ENCODE results near the gene STAM.

Gene STAM

DNA sequence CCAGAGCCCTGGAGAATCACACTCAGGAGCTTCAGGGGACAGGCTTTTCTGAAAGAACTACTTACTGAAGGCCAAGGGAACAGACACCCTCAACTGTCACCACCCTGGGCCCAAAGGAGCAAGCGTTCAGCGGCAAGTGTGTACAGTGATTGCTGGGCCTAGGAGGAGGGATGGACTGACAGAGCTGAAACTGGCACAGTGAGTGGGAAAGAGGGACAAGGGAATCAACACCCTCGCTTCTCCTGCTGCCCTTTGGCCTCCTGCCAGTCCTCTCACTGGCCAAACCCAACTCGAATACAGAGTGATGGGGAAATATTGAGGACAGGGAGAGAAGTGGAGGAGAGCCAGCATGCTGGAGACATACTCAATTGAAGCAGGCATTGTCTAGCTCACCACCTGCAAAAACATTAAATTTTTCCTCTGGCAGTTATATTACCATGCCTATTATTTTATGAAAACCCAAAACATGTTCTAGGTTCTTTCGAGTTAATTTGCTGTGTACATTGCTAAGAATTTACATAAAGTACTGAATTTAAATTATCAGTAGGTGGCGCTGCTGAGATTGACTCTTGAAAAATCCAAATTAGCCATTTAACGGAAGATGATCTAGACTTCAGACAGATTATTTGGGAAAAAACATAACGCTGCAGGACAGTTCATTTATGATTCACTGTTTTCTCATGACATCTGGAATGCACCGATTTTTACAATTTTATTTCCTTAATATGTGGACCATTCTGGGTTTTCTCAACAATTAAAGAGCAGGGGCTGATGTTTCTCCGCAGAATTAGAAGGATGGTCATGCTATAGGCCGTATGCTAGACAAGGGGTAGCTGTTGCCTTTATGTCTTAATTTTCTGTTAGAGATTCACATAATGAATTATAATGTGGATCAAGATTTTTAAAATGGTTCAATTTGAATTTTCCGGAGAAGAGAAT, 93.3 kb downstream of the STAM start:
- Histone ChIP-seq H3K36me3 (ENCODE audit: insufficient read depth, low read length) (no peaks in the 10 kb centered on the region), H3K4me1 (ENCODE audit: insufficient read depth, low read length) (no peaks in the 10 kb centered on the region), H3K9me3 (ENCODE audit: control insufficient read depth, insufficient read depth, low read length) (no peaks in the 10 kb centered on the region), H3K9ac (ENCODE audit: low read depth, low read length) (no peak overlapping the region)

DNA sequence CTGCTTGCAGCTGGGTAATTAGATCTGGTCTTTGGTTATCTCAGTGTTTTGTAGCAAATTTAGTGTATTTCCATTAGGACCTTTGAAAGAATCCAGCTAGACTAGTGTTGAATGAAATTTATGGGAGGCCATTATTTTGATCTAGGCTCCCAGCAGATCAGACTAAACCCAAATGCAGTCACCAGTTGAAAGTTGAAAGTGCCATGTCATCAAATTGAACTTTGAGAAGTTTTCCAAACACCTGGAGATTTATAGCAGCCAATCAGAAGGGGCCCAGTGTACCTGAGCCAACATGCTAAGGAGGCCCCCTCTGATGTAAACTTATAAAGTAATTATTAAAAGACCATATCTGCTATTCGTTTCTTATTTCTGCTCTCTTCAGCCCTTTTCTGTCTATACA, 96.7 kb downstream of the STAM start:
- H3K36me3 ChIP-seq (ENCODE audit: insufficient read depth, low read length): no peaks in the 10 kb centered on the region
- no peaks in the 10 kb centered on the region for H3K4me1 ChIP-seq (ENCODE audit: insufficient read depth, low read length)
- no peak overlapping the region for H3K9ac ChIP-seq (ENCODE audit: low read depth, low read length)
- no peaks in the 10 kb centered on the region for H3K9me3 ChIP-seq (ENCODE audit: control insufficient read depth, insufficient read depth, low read length)

DNA sequence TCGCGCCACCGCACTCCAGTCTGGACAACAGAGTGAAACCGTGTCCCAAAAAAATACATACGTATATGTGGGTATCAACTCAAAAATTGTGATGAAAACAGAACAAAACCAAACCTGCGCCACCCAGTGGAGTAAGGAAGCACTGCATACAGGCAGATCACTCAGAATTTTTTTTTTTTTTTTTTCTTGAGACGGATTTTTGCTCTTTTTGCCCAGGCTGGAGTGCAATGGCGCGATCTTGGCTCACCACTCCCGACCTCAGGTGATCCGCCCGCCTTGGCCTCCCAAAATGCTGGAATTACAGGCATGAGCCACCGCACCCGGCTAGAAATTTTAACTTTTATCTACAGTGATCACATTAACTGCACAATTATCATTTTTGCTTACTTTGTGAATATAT, 99.0 kb downstream of the STAM start:
- no peaks in the 10 kb centered on the region for H3K36me3 ChIP-seq (ENCODE audit: insufficient read depth, low read length)
- H3K9me3 ChIP-seq (ENCODE audit: control insufficient read depth, insufficient read depth, low read length): no peaks in the 10 kb centered on the region
- no peaks in the 10 kb centered on the region for H3K4me1 ChIP-seq (ENCODE audit: insufficient read depth, low read length)
- H3K9ac ChIP-seq (ENCODE audit: low read depth, low read length): no peak overlapping the region; the same call in 1 of the 2 replicates

DNA sequence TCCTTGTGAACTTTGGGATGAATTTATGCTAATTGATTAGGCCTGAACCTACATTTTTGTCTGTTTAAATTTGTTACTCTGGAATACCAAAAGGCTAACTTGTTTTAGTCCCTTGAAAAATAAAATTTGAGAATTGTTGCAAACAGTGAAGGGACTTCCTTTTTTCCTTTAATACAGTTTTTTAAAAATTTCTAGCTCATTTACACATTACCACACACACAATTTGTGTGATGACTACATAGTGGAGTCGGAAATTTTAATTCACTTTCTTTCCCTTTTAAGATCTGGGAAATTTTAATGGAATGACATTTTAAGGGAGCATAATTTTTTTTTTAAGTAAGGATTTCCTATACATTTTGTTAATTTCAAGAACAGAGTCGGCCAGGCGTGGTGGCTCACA, 99.5 kb downstream of the STAM start:
- Histone ChIP-seq H3K9me3 (ENCODE audit: control insufficient read depth, insufficient read depth, low read length) (no peaks in the 10 kb centered on the region), H3K4me1 (ENCODE audit: insufficient read depth, low read length) (no peaks in the 10 kb centered on the region), H3K36me3 (ENCODE audit: insufficient read depth, low read length) (no peaks in the 10 kb centered on the region), H3K9ac (ENCODE audit: low read depth, low read length) (no peak overlapping the region; the same call in 1 of the 2 replicates)

DNA sequence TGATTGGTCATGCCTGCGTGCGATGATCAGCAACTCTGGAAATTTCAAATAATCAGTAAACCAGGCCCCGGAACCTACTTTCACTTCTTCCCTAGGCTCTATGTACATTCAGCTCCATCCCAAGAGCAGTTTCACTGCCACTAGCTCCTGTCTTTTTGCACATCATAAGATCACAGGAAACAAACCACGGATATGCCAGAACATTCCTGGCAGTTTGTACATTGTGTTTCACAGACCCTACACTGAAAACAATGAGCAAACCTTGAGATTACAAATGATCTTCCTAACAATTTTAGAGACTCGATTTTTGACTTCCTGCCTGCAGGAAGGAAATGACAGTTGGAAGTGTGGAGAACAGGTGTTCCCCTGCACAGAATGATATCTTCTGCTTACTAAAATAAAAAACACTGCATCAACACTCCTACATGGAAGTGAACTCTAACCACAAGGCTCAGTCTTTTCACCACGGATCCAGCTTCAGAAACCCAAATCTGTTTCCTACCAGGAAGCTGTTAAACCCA, 100.5 kb downstream of the STAM start:
- Histone ChIP-seq H3K36me3 (ENCODE audit: insufficient read depth, low read length) (no peaks in the 10 kb centered on the region), H3K9ac (ENCODE audit: low read depth, low read length) (no peak overlapping the region), H3K4me1 (ENCODE audit: insufficient read depth, low read length) (no peaks in the 10 kb centered on the region), H3K9me3 (ENCODE audit: control insufficient read depth, insufficient read depth, low read length) (no peaks in the 10 kb centered on the region)

DNA sequence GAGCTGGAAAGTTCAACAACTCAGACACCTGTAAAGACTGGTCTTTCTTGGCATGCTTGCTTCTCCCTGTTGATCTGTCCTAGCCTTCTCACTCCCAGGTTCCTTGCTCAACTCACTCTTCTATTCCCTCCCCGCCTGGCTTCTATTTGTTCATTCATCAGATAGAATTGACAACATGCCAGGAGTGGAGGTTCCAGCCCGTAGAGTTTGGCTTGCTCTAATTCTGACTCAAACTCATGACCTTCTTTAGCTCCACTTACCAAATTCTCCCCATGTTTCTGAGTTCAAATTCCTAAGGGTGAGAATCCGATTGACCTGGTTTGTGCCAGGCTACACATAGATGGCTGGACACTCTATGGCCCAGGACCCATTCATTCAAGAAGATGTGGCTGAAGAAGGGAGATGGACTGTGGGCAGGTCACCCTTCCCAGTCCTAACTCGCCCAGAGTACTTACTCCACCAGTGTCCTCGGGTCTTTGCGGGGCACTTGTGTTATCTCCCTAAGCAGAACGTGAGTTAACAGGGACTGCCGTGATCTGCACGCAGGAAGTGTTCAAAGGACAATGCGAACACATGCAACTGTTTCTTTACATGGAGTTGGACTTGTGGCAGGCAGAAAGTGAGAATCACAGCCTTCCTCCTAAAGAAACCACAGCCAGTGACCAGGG, 104.1 kb downstream of the STAM start:
- no peaks in the 10 kb centered on the region for H3K4me1 ChIP-seq (ENCODE audit: insufficient read depth, low read length)
- no peak overlapping the region for H3K9ac ChIP-seq (ENCODE audit: low read depth, low read length)
- no peaks in the 10 kb centered on the region for H3K36me3 ChIP-seq (ENCODE audit: insufficient read depth, low read length)
- no peaks in the 10 kb centered on the region for H3K9me3 ChIP-seq (ENCODE audit: control insufficient read depth, insufficient read depth, low read length)

DNA sequence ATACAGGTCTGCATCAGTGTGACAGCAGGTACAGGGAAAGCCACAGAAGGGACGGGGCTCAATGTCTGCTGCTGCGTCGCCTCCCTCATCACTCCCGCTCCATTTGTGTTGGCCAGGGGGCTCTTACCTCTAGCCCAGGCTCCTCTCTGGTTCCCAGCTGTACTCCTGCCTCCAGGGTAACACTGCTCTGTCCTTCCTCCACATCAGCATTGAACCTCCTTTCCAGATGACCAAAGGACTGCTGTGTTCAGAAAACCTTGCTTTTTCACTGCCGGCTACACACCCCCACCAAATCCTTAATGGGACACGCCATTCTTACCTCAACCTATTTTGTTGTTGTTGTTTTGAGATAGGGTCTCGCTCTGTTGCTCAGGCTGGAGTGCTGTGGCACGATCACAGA, 105.9 kb downstream of the STAM start:
- no peaks in the 10 kb centered on the region for H3K4me1 ChIP-seq (ENCODE audit: insufficient read depth, low read length)
- no peaks in the 10 kb centered on the region for H3K36me3 ChIP-seq (ENCODE audit: insufficient read depth, low read length)
- no peaks in the 10 kb centered on the region for H3K9me3 ChIP-seq (ENCODE audit: control insufficient read depth, insufficient read depth, low read length)
- H3K9ac ChIP-seq (ENCODE audit: low read depth, low read length): no peak overlapping the region

DNA sequence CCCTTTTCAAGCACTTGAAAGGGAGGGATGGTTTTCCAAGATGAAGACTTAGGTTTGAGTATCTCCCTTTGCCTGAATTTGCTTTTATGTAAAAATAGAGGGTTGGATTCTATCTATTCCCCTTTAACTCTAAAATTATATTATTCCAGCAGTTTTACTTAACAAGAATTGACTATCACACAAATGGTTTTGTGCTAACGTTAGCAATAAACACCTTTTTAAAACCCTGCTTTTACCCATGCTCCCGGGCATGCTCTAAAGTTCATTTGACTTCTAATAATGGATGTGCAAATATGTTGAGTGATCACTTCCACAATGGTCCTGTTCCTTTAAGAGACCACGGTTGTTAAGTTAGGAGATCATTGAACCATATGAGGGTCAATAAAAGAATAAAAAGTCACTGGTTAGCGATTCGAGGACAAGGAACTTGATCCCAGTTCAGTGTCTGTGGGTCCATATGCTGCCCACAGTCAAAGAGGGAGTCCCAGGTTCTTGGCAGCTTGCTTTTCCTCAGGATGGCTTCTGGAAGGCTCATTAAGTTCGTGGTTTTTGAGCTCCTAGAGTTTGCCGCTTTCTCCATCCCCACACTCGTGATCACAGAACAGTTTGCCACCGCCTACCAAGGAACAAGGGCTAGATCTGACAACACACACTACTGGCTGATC, 108.0 kb downstream of the STAM start, which contains the start of gene TMEM236:
TSS of gene TMEM236 (plus strand) at position 421 of the 665 bp plus-strand sequence. CDS start at position 516, 95 bp downstream.
- H3K9me3 ChIP-seq (ENCODE audit: control insufficient read depth, insufficient read depth, low read length): no peaks in the 10 kb centered on the region
- H3K9ac ChIP-seq (ENCODE audit: low read depth, low read length): no peak within 1 kb of the TSS
- H3K4me1 ChIP-seq (ENCODE audit: insufficient read depth, low read length): no peaks in the 10 kb centered on the region
- H3K36me3 ChIP-seq (ENCODE audit: insufficient read depth, low read length): no peaks in the 10 kb centered on the region

DNA sequence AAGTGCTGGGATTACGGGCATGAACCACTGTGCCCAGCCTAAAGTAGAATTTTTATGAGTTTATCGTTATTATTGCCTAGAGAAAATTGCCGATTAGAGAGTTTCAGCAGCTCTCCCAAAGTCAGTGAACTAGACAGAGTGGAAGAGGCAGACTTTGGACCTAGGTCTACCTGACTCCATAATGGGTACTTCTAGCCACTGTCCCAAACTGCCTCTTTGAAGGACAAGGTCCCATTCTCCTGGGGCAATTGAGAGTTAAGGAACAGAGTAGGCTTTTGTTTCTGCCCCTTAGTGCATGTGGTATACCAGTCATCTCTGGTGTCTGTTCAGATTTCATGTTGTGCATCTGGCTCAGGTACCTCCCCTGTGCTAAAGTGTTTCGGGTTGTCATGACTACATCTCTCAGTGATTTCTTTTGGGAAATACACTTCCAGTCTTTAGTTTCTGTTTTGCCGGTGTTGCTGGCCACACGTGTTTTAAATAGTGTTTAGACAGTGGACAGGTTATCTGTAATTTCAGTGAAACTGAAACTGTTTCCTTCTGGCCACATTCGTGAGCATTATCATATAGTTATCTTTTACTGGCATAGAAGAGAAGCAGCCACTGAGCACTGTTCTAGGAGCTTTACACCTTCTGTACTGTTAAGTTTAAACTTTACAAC, 112.7 kb downstream of the STAM start:
- no peaks in the 10 kb centered on the region for H3K4me1 ChIP-seq (ENCODE audit: insufficient read depth, low read length)
- no peaks in the 10 kb centered on the region for H3K36me3 ChIP-seq (ENCODE audit: insufficient read depth, low read length)
- H3K9ac ChIP-seq (ENCODE audit: low read depth, low read length): no peak overlapping the region
- H3K9me3 ChIP-seq (ENCODE audit: control insufficient read depth, insufficient read depth, low read length): no peaks in the 10 kb centered on the region

DNA sequence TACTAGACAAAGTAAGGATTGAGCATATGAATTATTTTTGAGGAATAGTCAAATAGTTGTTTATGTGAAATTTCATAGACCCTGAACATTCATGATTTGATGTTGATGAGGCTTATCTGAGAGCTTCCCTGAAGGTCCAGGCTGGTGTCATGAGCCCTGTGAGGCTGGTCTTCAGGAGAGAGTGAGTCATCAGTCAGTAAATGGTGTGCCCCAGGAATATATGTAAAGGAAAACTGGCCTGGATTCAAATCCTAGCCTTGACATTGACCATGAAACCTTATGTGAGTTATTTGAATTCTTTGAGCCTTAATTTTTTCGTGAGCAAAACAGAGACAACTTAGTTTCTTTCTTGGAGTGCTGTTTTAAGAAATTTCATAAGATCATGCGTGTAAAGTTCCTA, 114.2 kb downstream of the STAM start:
- H3K4me1 ChIP-seq (ENCODE audit: insufficient read depth, low read length): no peaks in the 10 kb centered on the region
- H3K9ac ChIP-seq (ENCODE audit: low read depth, low read length): no peak overlapping the region
- H3K9me3 ChIP-seq (ENCODE audit: control insufficient read depth, insufficient read depth, low read length): no peaks in the 10 kb centered on the region
- no peaks in the 10 kb centered on the region for H3K36me3 ChIP-seq (ENCODE audit: insufficient read depth, low read length)

DNA sequence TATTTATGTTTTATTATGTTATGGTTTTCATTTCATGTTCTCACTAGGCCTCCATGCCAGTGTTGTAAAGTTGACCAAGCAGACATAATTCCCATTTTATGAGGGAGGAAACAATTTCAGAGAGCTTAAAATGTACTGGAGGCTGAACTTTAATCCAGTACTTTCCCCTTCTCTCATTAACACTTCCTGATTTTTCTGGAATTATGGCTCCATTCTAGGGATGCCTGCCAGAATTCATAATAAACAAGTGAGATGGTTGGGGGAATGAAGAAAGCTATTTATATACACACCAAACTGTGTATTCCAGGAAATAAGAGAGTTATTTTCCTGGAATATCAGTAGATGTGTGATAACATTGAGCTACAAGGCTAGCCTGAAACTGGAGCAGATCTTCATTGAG, 114.9 kb downstream of the STAM start:
- Histone ChIP-seq H3K9ac (ENCODE audit: low read depth, low read length) (no peak overlapping the region), H3K9me3 (ENCODE audit: control insufficient read depth, insufficient read depth, low read length) (no peaks in the 10 kb centered on the region), H3K36me3 (ENCODE audit: insufficient read depth, low read length) (no peaks in the 10 kb centered on the region), H3K4me1 (ENCODE audit: insufficient read depth, low read length) (peaks cover 4% of the 10 kb centered on the region; the same call in 1 of the 2 replicates)

DNA sequence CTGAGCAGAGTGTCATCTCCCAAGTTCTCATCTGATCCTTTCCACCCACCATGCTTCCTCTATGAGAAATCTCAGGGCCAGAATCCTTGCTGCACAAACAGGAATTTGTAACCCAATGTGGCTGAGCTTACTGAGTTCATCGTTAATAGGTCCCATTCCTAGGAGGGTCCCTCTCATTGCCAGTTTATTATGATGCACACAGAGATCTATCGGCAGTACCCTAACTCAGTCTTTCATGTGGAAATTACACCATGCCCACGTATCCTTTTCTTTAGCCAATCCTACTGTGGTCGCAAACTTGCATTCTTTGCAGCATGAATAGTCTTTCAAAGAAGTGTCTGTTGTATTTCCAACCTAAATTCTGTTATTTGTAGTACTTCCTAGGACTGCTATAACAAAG, 120.2 kb downstream of the STAM start:
- H3K9ac ChIP-seq (ENCODE audit: low read depth, low read length): no peak overlapping the region
- H3K4me1 ChIP-seq (ENCODE audit: insufficient read depth, low read length): peaks cover 6% of the 10 kb centered on the region; the same call in 1 of the 2 replicates
- H3K9me3 ChIP-seq (ENCODE audit: control insufficient read depth, insufficient read depth, low read length): no peaks in the 10 kb centered on the region
- no peaks in the 10 kb centered on the region for H3K36me3 ChIP-seq (ENCODE audit: insufficient read depth, low read length)

DNA sequence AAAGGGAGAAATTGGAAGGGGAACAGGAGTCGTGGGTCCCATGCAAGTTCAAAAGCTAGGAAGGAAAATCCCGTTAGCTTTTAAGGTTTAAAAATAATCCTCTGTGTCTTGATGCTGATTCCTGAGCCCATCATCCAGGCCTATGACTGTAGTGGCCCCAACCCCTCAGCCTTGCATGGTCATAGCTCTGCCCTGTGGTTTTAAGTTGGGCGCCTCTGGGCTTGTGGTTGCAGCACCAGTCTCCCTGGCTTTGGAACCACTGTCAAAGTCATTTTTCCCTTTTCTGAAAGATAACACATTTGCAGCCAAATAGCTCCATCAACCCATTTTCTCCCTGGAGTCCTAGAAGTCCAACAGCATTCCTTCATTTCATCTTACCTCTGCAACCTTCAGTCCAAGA, 121.7 kb downstream of the STAM start:
- peaks cover 6% of the 10 kb centered on the region; the same call in 1 of the 2 replicates for H3K4me1 ChIP-seq (ENCODE audit: insufficient read depth, low read length)
- no peak overlapping the region for H3K9ac ChIP-seq (ENCODE audit: low read depth, low read length)
- no peaks in the 10 kb centered on the region for H3K9me3 ChIP-seq (ENCODE audit: control insufficient read depth, insufficient read depth, low read length)
- no peaks in the 10 kb centered on the region for H3K36me3 ChIP-seq (ENCODE audit: insufficient read depth, low read length)
